ENCODE measurements around the gene ITIH2.

- TF ChIP-seq CTCF (IDR thresholded peaks at IDR 0.05) (no peak), POLR2A (IDR thresholded peaks at IDR 0.05) (no peak)
Measured at GRCh38 chr10:7734821-7735220, 31.7 kb downstream of the ITIH2 start.

All from testis (tissue), 2 donors.